Heart left ventricle (tissue), 16 donors: ENCODE measurements around the gene COL2A1. TPM values are rescaled to one million over a fixed set of nuclear protein-coding genes. Genes with fewer than 3 reads are reported as not detected.

Source experiments
- ATAC-seq, 4 donors: fragments of 200-7000 bp; cut with Tn5 transposase; one replicate each; pipeline ENCODE4 v1.9.1; 2020 to 2022; ENCODE audit warnings: moderate library complexity in 4 of 4, mild to moderate bottlenecking in 3 of 4, moderate number of reproducible peaks in 1 of 4
- DNase-seq, 5 donors: peaks; one replicate each; pipeline ENCODE4 v3.0.0-alpha.2; 2020
- H3K27ac ChIP-seq, 12 donors: fragments of 200-600 bp; sonication (generic) in 4 of 12; one replicate each; pipeline versions ENCODE4 v1.5.0 to v1.8.0; 2016 to 2022; ENCODE audit warnings: mild to moderate bottlenecking in 2 of 12
- H3K27me3 ChIP-seq, 9 donors: fragments of 200-600 bp; sonication (generic) in 2 of 9; one replicate each; pipeline versions ENCODE4 v1.5.1 to v1.8.0; 2016 to 2022; ENCODE audit warnings: mild to moderate bottlenecking in 3 of 9
- H3K36me3 ChIP-seq, 9 donors: fragments of 200-600 bp; sonication (generic) in 2 of 9; one replicate each; pipeline versions ENCODE4 v1.5.0 to v1.8.0; 2018 to 2022; ENCODE audit warnings: mild to moderate bottlenecking in 2 of 9
- H3K4me1 ChIP-seq, 12 donors: fragments of 200-600 bp; sonication (generic) in 4 of 12; one replicate each; pipeline versions ENCODE4 v1.5.0 to v1.8.0; 2016 to 2022; ENCODE audit warnings: mild to moderate bottlenecking in 3 of 12
- H3K4me3 ChIP-seq, 12 donors: fragments of 200-600 bp; sonication (generic) in 4 of 12; one replicate each; pipeline versions ENCODE4 v1.5.0 to v1.8.0; 2017 to 2022; ENCODE audit warnings: mild to moderate bottlenecking in 9 of 12, moderate library complexity in 4 of 12
- H3K9me3 ChIP-seq, 12 donors: fragments of 200-600 bp; sonication (generic) in 4 of 12; one replicate each; pipeline versions ENCODE4 v1.5.0 to v1.8.0; 2016 to 2022; ENCODE audit warnings: mild to moderate bottlenecking in 1 of 12
- POLR2A ChIP-seq, 2 donors: fragments of 450-650 bp; IDR thresholded peaks; one replicate each; pipeline ENCODE4 v1.6.1; 2017; ENCODE audit warnings: antibody characterized with exemption in 2 of 2, mild to moderate bottlenecking in 2 of 2, moderate library complexity in 2 of 2
- WGBS, 4 donors: extraction: QIAGEN DNeasy Blood & Tissue Kit in 2 of 4; methylation state at CpG; one replicate each; pipeline versions ENCODE4 v1.1.5 to v1.1.7; 2013 to 2018; 5-methylcytosine and 5-hydroxymethylcytosine counted together
- intact Hi-C, 10 donors: fragments of 100-400 bp; cut with DNase I; formaldehyde crosslinking; loops; one replicate each; pipeline versions ENCODE4 v1.11.1 to v1.14.2; 2022
- polyA plus RNA-seq, 2 donors: library from polyadenylated mRNA; stranded (reverse); fragments of 200-250 nt; gene quantifications; one replicate each; pipeline ENCODE4 v1.2.3, GENCODE V29; 2013
- total RNA-seq, 9 donors: library from RNA; depleted of rRNA in 2 of 9; stranded (reverse); fragments of >200 nt in 2 of 9; fragmentation: NEBNext Ultra II Directional in 3 of 9; extraction: Animal tissue kit (Norgen Biotek cat#: 25700) in 3 of 9; gene quantifications; one replicate each; pipeline versions ENCODE4 v1.1.0 to v1.2.4, GENCODE V29; 2016 to 2023
- TF ChIP-seq, protein P1 (sequence below), 12 donors: fragments of 200-600 bp; sonication (generic) in 4 of 12; IDR thresholded peaks; one replicate each; pipeline versions ENCODE4 v1.5.0 to v1.8.0; 2018 to 2022; ENCODE audit warnings: antibody characterized with exemption in 12 of 12, mild to moderate bottlenecking in 5 of 12
- donor health status: ischemic (EF 13 %, LVEDD 7.1; RV severe dilation, severe dysfunction).
- donor health status: healthy with polysubstance abuse.
- donor health status: DM: no; HTN: yes; CAD: no.
- donor health status: DM: no; HTN: no; CAD: no.
- donor health status: ischemic (EF 25% LVEDD 6.9; RV normal size, moderate dysfunction).
- donor health status: ischemic (EF 25% LVEDD 5.7; RV mildly dilated, moderate dysfunction).
- donor health status: healthy.
- donor health status: DM: yes; HTN: yes; CAD: no.
- donor health status: ischemic (EF 35%, LVEDD 5.7; RV mildly dilated, moderate dysfunction).
- donor health status: nonischemic (EF 11% LVEDD 7.7; RV severe dilation, severe dysfunction).
- donor health status: DM: yes; HTN: yes; CAD: no.
- donor health status: PGD.
- donor health status: ischemic (EF 29% LVEDD 5.4; RV normal size, mild dysfunction).
- donor health status: nonischemic (EF 23%, LVEDD 6.1; RV moderate dilation, normal function).

The COL2A1 gene
- total and polyA plus RNA-seq, 11 donors, result 0.04 to 0.39 (median 0.05) TPM; not detected in 8

DNA sequence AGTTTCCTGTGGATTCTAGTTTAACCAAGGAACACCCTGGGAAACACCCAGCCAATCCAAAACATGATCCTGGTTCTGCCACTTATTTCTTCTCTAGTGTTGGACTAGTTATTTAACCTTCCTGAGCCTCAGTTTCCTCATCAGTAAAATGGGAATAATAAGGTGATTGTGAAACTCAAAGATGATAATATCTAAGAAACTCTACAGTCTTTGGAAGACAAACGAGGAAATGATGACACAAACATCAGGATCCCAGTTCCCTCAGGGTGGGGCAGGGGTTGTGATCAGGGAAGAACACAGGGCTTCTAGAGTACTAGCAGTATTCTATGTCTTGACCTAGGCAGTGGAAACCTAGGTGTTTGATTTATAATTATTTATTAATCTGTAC, 58.9 kb downstream of the COL2A1 start:
- no peak for ATAC-seq
- Histone ChIP-seq H3K4me3 (no peak overlapping the region), H3K9me3 (no peaks in the 10 kb centered on the region), H3K36me3 (no peaks in the 10 kb centered on the region), H3K4me1 (peaks cover 0 to 23% (median 2%) of the 10 kb centered on the region in 12 donors), H3K27ac (no peak overlapping the region), H3K27me3 (peaks cover 0 to 13% (median 6%) of the 10 kb centered on the region in 9 donors)
- intact Hi-C loops, result loop anchor here in 7 of 10 donors (5.0 to 10.0 kb wide), 3 partner anchors 38 to 231 kb away; partner anchors contain the start of gene VDR (in 1 of the 7)
- 59 to 73% (median 64%) methylated on average over 1 of the region's 1 CpG for WGBS, 4 donors
- no peak for DNase-seq
- no peak for TF ChIP-seq POLR2A (IDR thresholded peaks at IDR 0.05)
- TF ChIP-seq, protein P1, sequence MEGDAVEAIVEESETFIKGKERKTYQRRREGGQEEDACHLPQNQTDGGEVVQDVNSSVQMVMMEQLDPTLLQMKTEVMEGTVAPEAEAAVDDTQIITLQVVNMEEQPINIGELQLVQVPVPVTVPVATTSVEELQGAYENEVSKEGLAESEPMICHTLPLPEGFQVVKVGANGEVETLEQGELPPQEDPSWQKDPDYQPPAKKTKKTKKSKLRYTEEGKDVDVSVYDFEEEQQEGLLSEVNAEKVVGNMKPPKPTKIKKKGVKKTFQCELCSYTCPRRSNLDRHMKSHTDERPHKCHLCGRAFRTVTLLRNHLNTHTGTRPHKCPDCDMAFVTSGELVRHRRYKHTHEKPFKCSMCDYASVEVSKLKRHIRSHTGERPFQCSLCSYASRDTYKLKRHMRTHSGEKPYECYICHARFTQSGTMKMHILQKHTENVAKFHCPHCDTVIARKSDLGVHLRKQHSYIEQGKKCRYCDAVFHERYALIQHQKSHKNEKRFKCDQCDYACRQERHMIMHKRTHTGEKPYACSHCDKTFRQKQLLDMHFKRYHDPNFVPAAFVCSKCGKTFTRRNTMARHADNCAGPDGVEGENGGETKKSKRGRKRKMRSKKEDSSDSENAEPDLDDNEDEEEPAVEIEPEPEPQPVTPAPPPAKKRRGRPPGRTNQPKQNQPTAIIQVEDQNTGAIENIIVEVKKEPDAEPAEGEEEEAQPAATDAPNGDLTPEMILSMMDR (IDR thresholded peaks at IDR 0.05), result no peak

GRCh38 chr12:47944685-47945340, 59.5 kb downstream of the COL2A1 start:
- WGBS, 4 donors, result 83 to 97% (median 92%) methylated on average over 6 of the region's 6 CpGs
- peaks cover 0 to 23% (median 2%) of the 10 kb centered on the region in 12 donors for H3K4me1 ChIP-seq
- no peak overlapping the region for H3K27ac ChIP-seq
- H3K27me3 ChIP-seq, result peaks cover 0 to 13% (median 6%) of the 10 kb centered on the region in 9 donors
- intact Hi-C loops, result loop anchor here in 7 of 10 donors (5.0 to 10.0 kb wide), 3 partner anchors 38 to 230 kb away; partner anchors contain the start of gene VDR (in 1 of the 7)
- no peak for DNase-seq
- ATAC-seq, result no peak
- H3K36me3 ChIP-seq, result no peaks in the 10 kb centered on the region
- no peaks in the 10 kb centered on the region for H3K9me3 ChIP-seq
- no peak overlapping the region for H3K4me3 ChIP-seq
- TF ChIP-seq POLR2A (IDR thresholded peaks at IDR 0.05), result no peak
- TF ChIP-seq, protein P1 (IDR thresholded peaks at IDR 0.05), result no peak

DNA sequence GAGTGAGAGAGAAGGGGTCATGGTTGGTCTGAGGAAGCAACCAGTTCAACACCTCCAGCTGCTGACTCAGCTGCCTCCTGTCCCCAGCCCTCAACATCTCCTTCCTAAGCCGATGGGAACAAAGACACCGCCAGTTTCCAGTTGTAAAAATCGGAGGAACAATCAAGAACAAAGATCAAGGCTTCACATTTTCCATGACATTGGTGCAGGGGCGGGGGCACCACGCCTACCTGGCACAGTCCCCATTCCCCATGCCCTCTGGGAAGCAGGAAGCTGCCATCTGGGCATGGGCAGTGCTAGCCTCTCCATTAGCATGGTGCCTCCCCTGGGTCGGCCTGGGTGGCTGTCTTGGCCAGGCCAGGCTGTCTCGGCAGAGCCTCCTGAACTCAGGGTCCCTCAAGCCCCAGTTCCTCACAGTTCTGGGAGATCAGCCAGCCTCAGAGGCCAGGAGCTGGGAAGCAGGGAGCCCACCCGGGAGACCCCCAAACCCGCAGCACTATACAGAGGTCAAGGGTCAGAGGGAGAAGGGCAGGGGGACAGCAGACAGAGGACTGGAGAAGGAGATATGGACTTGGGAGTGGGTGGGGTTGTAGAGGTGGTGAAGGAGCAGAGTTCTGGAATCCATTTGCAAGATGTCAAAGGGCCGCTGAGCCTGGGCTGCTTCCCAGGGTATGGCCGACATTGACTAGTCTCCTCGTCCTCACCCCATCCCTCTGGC, 60.5 kb downstream of the COL2A1 start:
- 68 to 83% (median 78%) methylated on average over 11 to 12 of the region's 12 CpGs for WGBS, 4 donors
- no peaks in the 10 kb centered on the region for H3K9me3 ChIP-seq
- peaks cover 0 to 13% (median 6%) of the 10 kb centered on the region in 9 donors for H3K27me3 ChIP-seq
- TF ChIP-seq, protein P1 (IDR thresholded peaks at IDR 0.05), result no peak
- no peak for TF ChIP-seq POLR2A (IDR thresholded peaks at IDR 0.05)
- ATAC-seq (no peak), DNase-seq (no peak)
- H3K36me3 ChIP-seq, result no peaks in the 10 kb centered on the region
- no peak overlapping the region for H3K4me3 ChIP-seq
- H3K27ac ChIP-seq, result no peak overlapping the region
- intact Hi-C loops, result loop anchor here in 2 of 10 donors (10.0 kb wide), 1 partner anchor 229 kb away; no protein-coding TSS in a partner anchor
- peaks cover 0 to 16% (median 0%) of the 10 kb centered on the region in 12 donors for H3K4me1 ChIP-seq
